H1 (cell line): ENCODE results near the gene PPARD.

ENCODE experiments used
- ASH2L ChIP-seq: fragments of 200-600, 300-600 bp; sonication (generic); IDR thresholded peaks from one replicate; pipeline ENCODE4 v1.7.1; 2017; ENCODE audit warnings: low read length
- EP300 ChIP-seq, 2 experiments: IDR thresholded peaks; 1 replicate in 1 of 2; 2 replicates in 1 of 2; pipeline ENCODE4 v1.6.1; 2011 to 2012; ENCODE audit warnings: low read depth in 2 of 2, low read length in 2 of 2, mild to moderate bottlenecking in 2 of 2, borderline replicate concordance in 1 of 2, inconsistent platforms in 1 of 2, moderate library complexity in 1 of 2
- EZH2 ChIP-seq: fragments of 200-600 bp; sonication (generic); IDR thresholded peaks from 2 replicates; pipeline ENCODE4 v1.7.1; 2012; ENCODE audit warnings: low read depth, mild to moderate bottlenecking, moderate library complexity, low read length, inconsistent platforms; ENCODE audit not compliant: severe bottlenecking
- FOSL1 ChIP-seq: IDR thresholded peaks from 2 replicates; pipeline ENCODE4 v1.6.1; 2011; ENCODE audit warnings: mild to moderate bottlenecking, low read depth, low read length, moderate library complexity; ENCODE audit not compliant: insufficient read depth
- GABPA ChIP-seq: IDR thresholded peaks from 2 replicates; pipeline ENCODE4 v1.6.1; 2011; ENCODE audit warnings: mild to moderate bottlenecking, low read length, moderate library complexity, borderline replicate concordance; ENCODE audit not compliant: insufficient read depth
- KDM1A ChIP-seq: fragments of 200-600, 300-600 bp; sonication (generic); IDR thresholded peaks from 2 replicates; pipeline ENCODE4 v1.7.1; 2016; ENCODE audit warnings: mild to moderate bottlenecking, low read length, borderline replicate concordance
- NRF1 ChIP-seq: IDR thresholded peaks from 2 replicates; pipeline ENCODE4 v1.6.1; 2011; ENCODE audit warnings: mild to moderate bottlenecking, low read depth, low read length, improper control_type of control experiment
- SP1 ChIP-seq: IDR thresholded peaks from 2 replicates; pipeline ENCODE4 v1.6.1; 2011; ENCODE audit warnings: low read depth, low read length
- SUZ12 ChIP-seq: fragments of 200-600 bp; sonication (generic); IDR thresholded peaks from 2 replicates; pipeline ENCODE4 v1.6.1; 2012; ENCODE audit warnings: mild to moderate bottlenecking, inconsistent platforms, low read length, moderate library complexity, mixed read lengths
- TF ChIP-seq, protein P1 (sequence below), 3 experiments: IDR thresholded peaks; 1 replicate in 2 of 3; 2 replicates in 1 of 3; pipeline versions ENCODE4 v1.5.1 to v1.6.1; 2011; ENCODE audit warnings: low read length in 3 of 3, mild to moderate bottlenecking in 3 of 3, inconsistent platforms in 2 of 3, low read depth in 1 of 3, moderate library complexity in 1 of 3; ENCODE audit not compliant: insufficient read depth in 1 of 3; ENCODE audit errors: control extremely low read depth in 1 of 3

DNA sequence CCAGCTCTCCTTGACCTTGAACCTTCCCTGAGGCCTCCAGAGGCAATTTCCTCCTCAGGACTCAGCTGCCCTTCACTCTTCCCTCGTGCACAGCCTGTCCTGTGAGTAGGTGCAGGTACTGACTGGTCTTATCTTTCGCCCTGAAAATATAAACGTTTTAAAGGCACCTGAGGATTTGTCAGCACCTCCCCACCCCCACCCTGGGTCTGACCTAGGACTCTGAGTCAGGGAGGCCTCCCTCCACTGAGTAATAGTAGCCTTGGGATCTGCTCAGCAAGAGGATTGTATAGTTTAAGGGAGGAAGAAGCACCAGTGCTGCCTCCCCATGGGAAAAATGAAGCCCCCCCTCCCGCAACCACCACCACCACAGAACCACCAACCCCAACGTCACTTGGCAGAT is 54.6 kb downstream of the PPARD start:
- TF ChIP-seq EP300 (IDR thresholded peaks at IDR 0.05; ENCODE audit: borderline replicate concordance in 1 of 2, low read depth in 2 of 2, low read length in 2 of 2) (no peak), ASH2L (no peak), GABPA (no peak), NRF1 (no peak), FOSL1 (no peak), KDM1A (no peak), EZH2 (no peak), SP1 (no peak), SUZ12 (no peak)
- TF ChIP-seq, protein P1, sequence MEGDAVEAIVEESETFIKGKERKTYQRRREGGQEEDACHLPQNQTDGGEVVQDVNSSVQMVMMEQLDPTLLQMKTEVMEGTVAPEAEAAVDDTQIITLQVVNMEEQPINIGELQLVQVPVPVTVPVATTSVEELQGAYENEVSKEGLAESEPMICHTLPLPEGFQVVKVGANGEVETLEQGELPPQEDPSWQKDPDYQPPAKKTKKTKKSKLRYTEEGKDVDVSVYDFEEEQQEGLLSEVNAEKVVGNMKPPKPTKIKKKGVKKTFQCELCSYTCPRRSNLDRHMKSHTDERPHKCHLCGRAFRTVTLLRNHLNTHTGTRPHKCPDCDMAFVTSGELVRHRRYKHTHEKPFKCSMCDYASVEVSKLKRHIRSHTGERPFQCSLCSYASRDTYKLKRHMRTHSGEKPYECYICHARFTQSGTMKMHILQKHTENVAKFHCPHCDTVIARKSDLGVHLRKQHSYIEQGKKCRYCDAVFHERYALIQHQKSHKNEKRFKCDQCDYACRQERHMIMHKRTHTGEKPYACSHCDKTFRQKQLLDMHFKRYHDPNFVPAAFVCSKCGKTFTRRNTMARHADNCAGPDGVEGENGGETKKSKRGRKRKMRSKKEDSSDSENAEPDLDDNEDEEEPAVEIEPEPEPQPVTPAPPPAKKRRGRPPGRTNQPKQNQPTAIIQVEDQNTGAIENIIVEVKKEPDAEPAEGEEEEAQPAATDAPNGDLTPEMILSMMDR (IDR thresholded peaks at IDR 0.05; ENCODE audit: control extremely low read depth in 1 of 3, insufficient read depth in 1 of 3, low read depth in 1 of 3, low read length in 3 of 3) = no peak
